HFF-Myc (cell line): ENCODE data around the gene NAB1.
A peak's percentile ranks its signal among the peaks of the same experiment; 100 is the strongest.

Source experiments
- DNase-seq: peaks from one replicate; pipeline ENCODE4 v3.0.0-alpha.2; 2011; ENCODE audit warnings: low read depth; ENCODE audit errors: extremely low read depth
- H3K4me3 ChIP-seq: replicated peaks from 2 replicates; pipeline ENCODE4 v1.5.1; 2011; ENCODE audit warnings: low read depth, mild to moderate bottlenecking, control low read depth, low read length
- CTCF ChIP-seq: IDR thresholded peaks from 2 replicates; pipeline ENCODE4 v1.5.1; 2012; ENCODE audit warnings: mild to moderate bottlenecking, low read depth, low read length, control low read depth; ENCODE audit errors: missing control alignments

The NAB1 gene, protein sequence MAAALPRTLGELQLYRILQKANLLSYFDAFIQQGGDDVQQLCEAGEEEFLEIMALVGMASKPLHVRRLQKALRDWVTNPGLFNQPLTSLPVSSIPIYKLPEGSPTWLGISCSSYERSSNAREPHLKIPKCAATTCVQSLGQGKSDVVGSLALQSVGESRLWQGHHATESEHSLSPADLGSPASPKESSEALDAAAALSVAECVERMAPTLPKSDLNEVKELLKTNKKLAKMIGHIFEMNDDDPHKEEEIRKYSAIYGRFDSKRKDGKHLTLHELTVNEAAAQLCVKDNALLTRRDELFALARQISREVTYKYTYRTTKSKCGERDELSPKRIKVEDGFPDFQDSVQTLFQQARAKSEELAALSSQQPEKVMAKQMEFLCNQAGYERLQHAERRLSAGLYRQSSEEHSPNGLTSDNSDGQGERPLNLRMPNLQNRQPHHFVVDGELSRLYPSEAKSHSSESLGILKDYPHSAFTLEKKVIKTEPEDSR

GRCh38 chr2:190649035-190649797 lies at the start of gene NAB1:
TSS of gene NAB1 (plus strand) at chr2:190649083. CDS start at chr2:190659177, 10,094 bp downstream.
- DNase-seq = no peak
- no peak for TF ChIP-seq CTCF
- H3K4me3 ChIP-seq = peak within 1 kb of the TSS; percentile 75

GRCh38 chr2:190599546-190600220 lies 49.2 kb upstream of the NAB1 start:
- no peak overlapping the region for H3K4me3 ChIP-seq
- no peak for DNase-seq
- no peak for TF ChIP-seq CTCF

DNA sequence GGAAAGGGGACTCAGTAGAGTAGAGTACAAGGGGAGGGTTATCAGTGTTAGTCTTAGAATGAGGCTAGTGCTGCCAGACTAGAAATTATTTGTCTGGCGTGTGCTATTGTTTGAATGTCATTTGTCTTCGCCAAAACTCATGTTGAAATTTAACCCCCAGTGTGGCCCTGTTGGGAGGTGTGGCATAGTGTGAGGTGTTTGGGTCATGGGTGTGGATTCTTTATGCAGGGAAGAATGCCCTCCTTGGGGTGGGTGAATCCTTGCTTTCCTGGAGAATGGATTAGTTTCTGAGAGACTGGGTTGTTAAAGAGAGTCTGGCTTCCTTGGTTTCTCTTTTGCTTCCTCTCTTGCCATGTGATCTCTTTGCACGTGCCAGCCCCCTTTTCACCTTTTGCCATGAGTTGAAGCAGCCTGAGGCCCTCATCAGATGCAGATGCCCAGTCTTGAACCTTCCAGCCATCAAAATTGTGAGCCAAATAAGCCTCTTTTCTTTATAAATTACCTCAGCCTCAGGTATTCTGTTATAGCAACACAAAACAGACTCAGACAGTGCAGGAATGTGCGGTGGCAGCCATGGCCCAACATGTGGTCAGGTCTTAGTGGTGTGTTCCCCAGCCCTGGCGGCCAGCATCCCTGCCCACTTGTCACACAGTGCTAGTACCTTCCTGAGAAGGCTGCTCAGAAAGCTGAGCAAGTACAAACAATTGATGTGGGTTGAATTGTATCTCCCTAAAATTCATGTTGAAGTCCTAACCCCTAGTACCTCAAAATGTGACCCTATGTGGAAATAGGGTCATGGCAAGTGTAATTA lies 48.4 kb upstream of the NAB1 start:
- DNase-seq = no peak
- no peak overlapping the region for H3K4me3 ChIP-seq
- no peak for TF ChIP-seq CTCF

- no peak overlapping the region for H3K4me3 ChIP-seq
- no peak for DNase-seq
- no peak for TF ChIP-seq CTCF
These were observed 45.5 kb upstream of the NAB1 start for GRCh38 chr2:190603374-190603773.

DNA sequence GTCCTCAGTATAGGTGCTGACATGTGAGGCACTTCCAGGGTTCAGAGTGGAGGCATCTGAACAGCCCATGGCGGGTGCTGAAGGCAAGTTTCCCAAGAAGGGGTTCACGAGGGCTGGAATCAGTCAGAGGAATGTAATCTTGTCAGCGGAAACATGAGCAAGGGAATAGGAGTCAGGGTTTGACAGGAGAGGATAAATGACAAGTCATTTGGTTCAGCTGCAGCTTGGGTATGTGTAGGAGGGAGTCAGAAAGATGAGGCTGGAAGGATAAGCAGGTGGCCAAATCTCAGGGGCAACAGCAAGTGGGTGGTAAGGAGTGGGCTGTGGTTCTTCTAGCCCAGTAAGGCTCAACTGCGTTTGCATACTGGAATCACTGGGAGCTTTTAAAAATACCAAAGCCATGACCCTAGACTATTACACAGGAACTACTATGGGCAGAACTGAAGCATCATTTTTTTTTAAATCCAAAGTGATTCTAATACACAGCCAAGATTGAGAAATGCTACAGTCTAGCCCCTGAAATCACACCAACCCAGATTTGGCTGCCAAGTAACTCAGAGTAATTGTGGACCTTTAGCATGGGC lies 41.8 kb upstream of the NAB1 start:
- H3K4me3 ChIP-seq = no peak overlapping the region
- no peak for DNase-seq
- no peak for TF ChIP-seq CTCF
